Activated naive CD4-positive, alpha-beta T cell treated with anti-CD3 and anti-CD28 coated beads, Interleukin-2, amount 10 ng/mL, durations not matched to agents 7 days and 5 days (primary cell): ENCODE results near the gene RTBDN.
"Not testable (repeated sequence)": the region's sequence is repeated elsewhere in the genome, so short reads cannot be mapped to it uniquely, and the experiment has no call there.

Experiments
- CTCF ChIA-PET: fragments of 350-600 bp; sonication (Branson Sonifier 250); formaldehyde crosslinking; loops from one replicate; lab custom pipeline; 2021; ENCODE audit warnings: antibody characterized with exemption; lab: Charles Lee
- DNase-seq: peaks from one replicate; pipeline ENCODE4 v3.0.0-alpha.2; 2020
- H3K27ac Mint-ChIP-seq: one replicate; pipeline ENCODE4 v1.8.0; 2021; ENCODE audit warnings: mild to moderate bottlenecking, moderate library complexity, mixed read lengths
- H3K27me3 Mint-ChIP-seq: one replicate; pipeline ENCODE4 v1.8.0; 2021; ENCODE audit warnings: mild to moderate bottlenecking, mixed read lengths
- H3K36me3 Mint-ChIP-seq: one replicate; pipeline ENCODE4 v1.8.0; 2021; ENCODE audit warnings: mixed read lengths
- H3K4me1 Mint-ChIP-seq: one replicate; pipeline ENCODE4 v1.8.0; 2021; ENCODE audit warnings: mixed read lengths
- H3K4me3 Mint-ChIP-seq: one replicate; pipeline ENCODE4 v1.8.0; 2021; ENCODE audit warnings: mild to moderate bottlenecking, moderate library complexity, mixed read lengths
- H3K9me3 Mint-ChIP-seq: one replicate; pipeline ENCODE4 v1.8.0; 2021; ENCODE audit warnings: mixed read lengths

The RTBDN gene

DNA sequence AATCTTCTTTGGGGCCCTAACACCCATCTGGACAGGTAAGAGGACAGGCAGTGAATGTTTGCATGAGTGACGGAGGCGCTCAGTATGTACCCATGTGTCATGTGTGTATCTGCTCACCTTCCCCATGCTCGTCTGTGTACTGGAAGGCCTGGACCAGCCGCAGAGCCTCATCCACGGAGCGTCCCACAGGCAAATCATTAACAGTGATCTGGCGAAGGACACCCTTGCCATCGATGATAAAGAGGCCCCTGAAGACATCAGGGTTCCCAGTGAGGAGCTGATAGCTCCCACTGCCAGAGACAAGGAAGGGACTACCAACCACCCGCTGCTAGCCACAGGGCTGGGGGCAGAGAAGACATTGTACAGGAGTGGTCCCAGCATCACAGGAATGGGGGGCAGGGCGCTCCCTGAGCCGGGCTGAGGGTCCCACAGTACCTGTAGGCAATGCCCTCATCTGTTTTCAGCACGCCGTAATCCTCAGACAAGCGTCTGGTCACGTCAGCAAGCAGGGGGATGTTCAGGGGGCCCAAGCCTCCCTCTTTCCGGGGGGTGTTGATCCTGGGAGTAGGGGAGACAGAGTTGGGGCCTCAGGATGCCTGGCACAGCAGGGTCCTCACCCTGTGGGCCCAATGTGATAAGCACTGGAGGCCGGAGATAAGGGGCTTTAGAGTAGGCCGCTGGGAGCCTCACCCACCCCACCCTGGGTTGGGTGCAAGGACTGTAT, 34.5 kb downstream of the RTBDN start:
- CTCF ChIA-PET = interaction anchor here (0.7 to 14.0 kb wide), 5 partner anchors 11 to 48 kb away, joined by 3 to 706 read pairs (median 3); partner anchors contain the start of gene HOOK2
- peaks cover 4% of the 10 kb centered on the region for H3K27me3 Mint-ChIP-seq
- peaks cover 44% of the 10 kb centered on the region for H3K4me1 Mint-ChIP-seq
- H3K36me3 Mint-ChIP-seq = peaks cover 11% of the 10 kb centered on the region
- DNase-seq = no peak
- H3K27ac Mint-ChIP-seq = no peak overlapping the region
- no peaks in the 10 kb centered on the region for H3K9me3 Mint-ChIP-seq
- H3K4me3 Mint-ChIP-seq = peak overlapping the region; percentile 83

DNA sequence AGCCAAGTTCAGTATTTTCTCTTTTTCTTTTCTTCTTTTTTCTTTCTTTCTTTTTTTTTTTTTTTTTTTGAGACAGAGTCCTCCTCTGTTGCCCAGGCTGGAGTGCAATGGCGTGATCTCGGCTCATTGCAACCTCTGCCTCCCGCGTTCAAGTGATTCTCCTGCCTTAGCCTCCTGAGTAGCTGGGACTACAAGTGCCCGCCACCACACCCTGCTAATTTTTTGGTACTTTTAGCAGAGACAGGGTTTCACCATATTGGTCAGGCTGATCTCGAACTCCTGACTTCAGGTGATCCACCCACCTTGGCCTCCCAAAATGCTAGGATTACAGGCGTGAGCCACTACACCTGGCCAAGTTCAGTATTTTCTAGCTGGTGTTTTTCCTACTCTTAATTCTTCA, 36.8 kb downstream of the RTBDN start:
- CTCF ChIA-PET = interaction anchor here (3.9 to 14.0 kb wide), 2 partner anchors 28 to 50 kb away, joined by 24 to 706 read pairs; partner anchors contain the start of gene HOOK2
- peaks cover 52% of the 10 kb centered on the region for H3K4me1 Mint-ChIP-seq
- peaks cover 16% of the 10 kb centered on the region for H3K36me3 Mint-ChIP-seq
- H3K27ac Mint-ChIP-seq, H3K4me3 Mint-ChIP-seq, H3K27me3 Mint-ChIP-seq, H3K9me3 Mint-ChIP-seq, DNase-seq: not testable (repeated sequence)

DNA sequence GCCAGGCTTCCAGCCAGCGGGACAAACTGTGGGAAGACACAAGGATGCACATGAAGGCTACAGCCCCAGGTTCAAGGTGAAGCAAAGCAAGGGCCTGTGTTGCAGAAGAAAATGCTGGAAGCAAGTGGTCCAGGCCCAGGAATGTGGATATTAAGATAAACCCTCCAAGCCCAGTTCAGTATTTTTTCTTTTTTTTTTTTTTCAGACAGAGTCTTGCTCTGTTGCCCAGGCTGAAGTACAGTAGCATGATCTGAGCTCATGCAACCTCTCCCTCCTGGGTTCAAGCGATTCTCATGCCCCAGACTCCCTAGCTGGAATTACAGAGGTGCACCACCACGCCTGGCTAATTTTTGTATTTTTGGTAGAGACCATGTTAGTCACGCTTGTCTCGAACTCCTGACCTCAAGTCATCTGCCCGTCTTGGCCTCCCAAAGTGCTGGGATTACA, 37.2 kb downstream of the RTBDN start:
- no peaks in the 10 kb centered on the region for H3K9me3 Mint-ChIP-seq
- peaks cover 4% of the 10 kb centered on the region for H3K27me3 Mint-ChIP-seq
- no peak for DNase-seq
- peaks cover 19% of the 10 kb centered on the region for H3K36me3 Mint-ChIP-seq
- peak overlapping the region; percentile 37 for H3K27ac Mint-ChIP-seq
- H3K4me1 Mint-ChIP-seq = peaks cover 48% of the 10 kb centered on the region
- H3K4me3 Mint-ChIP-seq = no peak overlapping the region
- CTCF ChIA-PET = interaction anchor here (3.9 to 14.0 kb wide), 2 partner anchors 28 to 50 kb away, joined by 24 to 706 read pairs; partner anchors contain the start of gene HOOK2

DNA sequence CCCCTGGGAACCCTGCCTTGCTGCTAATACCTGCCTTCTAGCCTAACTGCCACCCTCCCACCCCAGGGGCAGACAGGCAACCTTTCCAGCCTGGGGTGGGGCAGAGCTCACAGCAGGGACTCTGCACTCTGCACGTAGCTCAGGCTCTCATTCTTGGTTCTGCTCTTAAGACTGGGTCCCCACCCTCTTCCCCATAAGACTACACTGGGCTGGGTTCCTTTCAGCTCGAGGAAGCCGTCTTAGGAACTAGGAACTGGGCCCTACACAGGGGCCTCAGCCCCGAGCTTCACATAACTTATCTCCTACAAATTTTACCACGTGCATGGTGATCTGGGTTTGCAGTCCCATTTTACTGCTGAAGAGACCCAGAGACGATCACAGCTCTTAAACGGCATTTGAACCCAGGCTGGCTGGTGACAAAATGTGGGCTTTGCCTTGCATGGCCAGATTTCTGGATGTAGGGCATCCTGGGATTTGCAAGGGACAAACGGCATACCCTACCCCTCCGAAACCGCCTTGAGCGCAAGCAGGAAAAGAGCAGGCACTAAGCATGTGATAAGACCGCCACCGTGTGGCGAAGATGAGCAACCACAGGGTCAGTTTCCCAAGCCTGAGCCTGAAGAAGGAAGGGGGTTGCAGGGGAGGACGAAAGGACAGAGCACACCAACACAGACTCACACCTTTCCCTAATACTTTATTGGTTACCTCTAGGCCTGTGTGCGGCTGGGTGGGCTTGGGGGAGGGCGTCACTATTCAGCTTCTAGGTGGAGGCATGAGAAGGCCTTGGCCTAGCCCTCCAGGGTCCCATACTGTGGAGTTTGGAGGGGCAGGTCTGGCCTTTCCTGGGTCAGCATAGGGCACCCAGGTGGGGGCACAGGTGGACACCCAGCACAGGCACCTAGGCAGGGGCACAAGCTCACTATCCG, 38.0 kb downstream of the RTBDN start:
- CTCF ChIA-PET = interaction anchor here (0.6 to 14.0 kb wide), 10 partner anchors 10 to 88 kb away, joined by 3 to 706 read pairs (median 4); partner anchors contain the start of genes HOOK2 and RNASEH2A
- Mint-ChIP-seq H3K27ac (peak overlapping the region; percentile 93), H3K36me3 (peaks cover 19% of the 10 kb centered on the region), H3K9me3 (no peaks in the 10 kb centered on the region), H3K4me3 (peak overlapping the region; percentile 59), H3K27me3 (peaks cover 4% of the 10 kb centered on the region), H3K4me1 (peaks cover 46% of the 10 kb centered on the region)
- DNase-seq = peak; percentile 83

DNA sequence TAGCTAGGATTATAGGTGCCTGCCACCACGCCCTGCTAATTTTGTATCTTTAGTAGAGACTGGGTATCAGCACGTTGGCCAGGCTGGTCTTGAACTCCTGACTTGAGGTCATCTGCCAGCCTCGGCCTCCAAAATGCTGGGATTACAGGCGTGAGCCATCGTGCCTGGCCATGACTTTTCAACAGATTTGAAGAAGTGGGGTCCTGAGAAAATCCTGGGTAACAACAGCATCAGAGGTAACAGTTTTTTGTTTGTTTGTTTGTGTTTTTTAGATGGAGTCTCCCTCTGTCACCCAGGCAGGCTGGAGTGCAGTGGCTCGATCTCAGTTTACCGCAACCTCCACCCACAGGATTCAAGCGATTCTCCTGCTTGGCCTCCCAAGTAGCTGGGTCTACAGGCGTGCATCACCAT, 39.4 kb downstream of the RTBDN start:
- H3K36me3 Mint-ChIP-seq = peaks cover 19% of the 10 kb centered on the region
- peaks cover 7% of the 10 kb centered on the region for H3K27me3 Mint-ChIP-seq
- H3K4me1 Mint-ChIP-seq = peaks cover 44% of the 10 kb centered on the region
- H3K4me3 Mint-ChIP-seq = peak overlapping the region; percentile 75
- no peaks in the 10 kb centered on the region for H3K9me3 Mint-ChIP-seq
- DNase-seq = no peak
- peak overlapping the region; percentile 93 for H3K27ac Mint-ChIP-seq
- CTCF ChIA-PET = interaction anchor here (0.7 to 14.0 kb wide), 6 partner anchors 9 to 80 kb away, joined by 3 to 706 read pairs (median 5); partner anchors contain the start of gene HOOK2

DNA sequence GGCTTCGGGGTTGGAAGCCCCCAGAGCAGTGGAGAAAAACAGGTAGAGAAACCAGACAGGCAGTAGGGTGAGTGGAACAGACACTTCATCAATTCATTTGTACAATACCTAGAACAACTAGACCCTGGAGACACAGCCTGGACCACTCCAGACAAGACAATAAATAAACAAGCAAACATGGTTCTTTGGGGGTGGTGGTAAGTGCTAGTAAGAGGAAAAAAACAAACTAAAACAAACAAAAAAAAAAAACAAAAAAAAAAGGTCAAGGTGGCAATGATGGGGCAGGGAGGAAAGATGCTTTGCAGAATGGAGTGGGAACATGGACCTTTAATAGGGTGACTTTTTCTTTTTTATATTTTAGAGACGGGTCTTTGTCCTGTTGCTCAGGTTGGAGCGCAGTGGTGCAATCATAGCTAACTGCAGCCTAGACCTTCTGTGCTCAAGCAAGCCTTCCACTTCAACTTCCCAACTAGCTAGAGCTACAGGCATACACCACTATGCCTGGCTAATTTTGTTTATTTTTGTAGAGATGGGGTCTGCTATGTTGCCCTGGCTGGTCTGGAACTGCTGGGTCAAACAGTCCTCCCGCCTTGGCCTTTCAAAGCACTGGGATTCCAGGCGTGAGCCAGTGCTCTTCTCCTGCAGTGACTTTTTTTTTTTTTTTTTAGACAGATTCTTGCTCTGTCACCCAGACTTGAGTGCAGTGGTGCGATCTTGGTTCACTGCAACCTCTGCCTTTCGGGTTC, 40.0 kb downstream of the RTBDN start:
- Mint-ChIP-seq H3K36me3 (peaks cover 16% of the 10 kb centered on the region), H3K9me3 (no peaks in the 10 kb centered on the region), H3K27ac (peak overlapping the region; percentile 93), H3K4me1 (peaks cover 39% of the 10 kb centered on the region), H3K4me3 (peak overlapping the region; percentile 75), H3K27me3 (peaks cover 7% of the 10 kb centered on the region)
- no peak for DNase-seq
- CTCF ChIA-PET = interaction anchor here (0.8 to 14.0 kb wide), 3 partner anchors 25 to 77 kb away, joined by 3 to 706 read pairs (median 24); partner anchors contain the start of gene HOOK2

DNA sequence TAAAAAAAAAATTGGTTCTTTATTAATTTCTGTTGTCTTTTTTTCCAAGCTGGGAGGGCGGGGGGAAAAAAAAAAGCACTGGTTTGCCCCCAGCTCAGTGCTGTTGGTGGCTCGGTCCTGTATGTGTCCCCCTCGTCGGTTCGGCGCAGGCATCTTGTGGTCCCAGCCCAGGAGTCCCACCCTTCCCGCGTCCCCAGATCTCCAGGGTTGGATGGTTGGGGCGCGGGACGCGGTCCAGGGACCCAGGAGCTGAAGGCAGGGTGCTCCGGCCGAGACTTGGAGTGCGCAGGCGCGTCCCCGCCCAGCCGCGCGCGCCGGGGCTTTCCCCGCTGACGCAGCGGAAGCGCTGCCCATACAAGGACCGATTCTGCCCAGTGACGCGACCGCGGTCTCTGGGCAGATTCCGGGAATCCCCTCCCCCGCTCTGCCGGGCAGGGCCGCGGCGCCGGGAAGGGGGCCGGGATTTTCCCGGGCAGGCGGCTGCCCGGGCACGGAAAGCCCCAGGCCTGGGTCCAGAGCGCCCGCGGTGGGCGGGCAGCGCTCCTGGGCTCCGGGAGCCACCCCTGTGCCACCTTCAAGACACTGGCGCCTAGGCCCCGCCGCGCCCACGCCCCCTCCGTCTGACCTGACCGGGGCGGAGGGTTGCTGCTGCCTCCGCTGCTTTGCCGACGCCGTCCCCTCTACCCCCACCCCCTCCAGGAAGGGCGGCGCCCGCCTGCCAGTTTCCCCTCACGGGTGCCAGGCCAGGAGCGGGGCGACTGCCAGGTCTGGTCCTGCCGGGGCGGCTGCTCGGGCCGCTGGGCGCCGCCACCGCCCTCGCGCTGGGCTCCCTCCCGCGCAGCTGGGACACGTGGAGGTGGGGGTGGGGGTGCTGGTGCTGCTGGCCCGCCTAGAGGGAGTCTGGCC, 40.8 kb downstream of the RTBDN start:
- H3K36me3 Mint-ChIP-seq = peaks cover 13% of the 10 kb centered on the region
- H3K4me3 Mint-ChIP-seq = peak overlapping the region; percentile 92
- peak; percentile 92 for DNase-seq
- H3K27ac Mint-ChIP-seq = peak overlapping the region; percentile 99
- H3K9me3 Mint-ChIP-seq = no peaks in the 10 kb centered on the region
- CTCF ChIA-PET = interaction anchor here (0.6 to 14.0 kb wide), 4 partner anchors 24 to 126 kb away, joined by 3 to 706 read pairs (median 3); partner anchors contain the start of gene HOOK2
- peaks cover 45% of the 10 kb centered on the region for H3K4me1 Mint-ChIP-seq
- peaks cover 7% of the 10 kb centered on the region for H3K27me3 Mint-ChIP-seq

DNA sequence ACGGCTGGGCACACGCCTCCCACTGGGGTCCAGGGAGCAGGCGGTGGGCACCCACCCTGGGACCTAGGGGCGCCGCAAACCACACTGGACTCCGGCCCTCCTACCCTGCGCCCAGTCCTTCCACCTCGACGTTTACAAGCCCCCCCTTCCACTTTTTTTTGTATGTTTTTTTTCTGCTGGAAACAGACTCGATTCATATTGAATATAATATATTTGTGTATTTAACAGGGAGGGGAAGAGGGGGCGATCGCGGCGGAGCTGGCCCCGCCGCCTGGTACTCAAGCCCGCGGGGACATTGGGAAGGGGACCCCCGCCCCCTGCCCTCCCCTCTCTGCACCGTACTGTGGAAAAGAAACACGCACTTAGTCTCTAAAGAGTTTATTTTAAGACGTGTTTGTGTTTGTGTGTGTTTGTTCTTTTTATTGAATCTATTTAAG, 41.5 kb downstream of the RTBDN start:
- CTCF ChIA-PET = interaction anchor here (0.6 to 14.0 kb wide), 3 partner anchors 24 to 125 kb away, joined by 3 to 706 read pairs (median 3); partner anchors contain the start of gene HOOK2
- Mint-ChIP-seq H3K4me3 (peak overlapping the region; percentile 92), H3K27ac (peak overlapping the region; percentile 99), H3K27me3 (peaks cover 7% of the 10 kb centered on the region), H3K4me1 (peaks cover 49% of the 10 kb centered on the region), H3K9me3 (no peaks in the 10 kb centered on the region), H3K36me3 (peaks cover 13% of the 10 kb centered on the region)
- no peak for DNase-seq

DNA sequence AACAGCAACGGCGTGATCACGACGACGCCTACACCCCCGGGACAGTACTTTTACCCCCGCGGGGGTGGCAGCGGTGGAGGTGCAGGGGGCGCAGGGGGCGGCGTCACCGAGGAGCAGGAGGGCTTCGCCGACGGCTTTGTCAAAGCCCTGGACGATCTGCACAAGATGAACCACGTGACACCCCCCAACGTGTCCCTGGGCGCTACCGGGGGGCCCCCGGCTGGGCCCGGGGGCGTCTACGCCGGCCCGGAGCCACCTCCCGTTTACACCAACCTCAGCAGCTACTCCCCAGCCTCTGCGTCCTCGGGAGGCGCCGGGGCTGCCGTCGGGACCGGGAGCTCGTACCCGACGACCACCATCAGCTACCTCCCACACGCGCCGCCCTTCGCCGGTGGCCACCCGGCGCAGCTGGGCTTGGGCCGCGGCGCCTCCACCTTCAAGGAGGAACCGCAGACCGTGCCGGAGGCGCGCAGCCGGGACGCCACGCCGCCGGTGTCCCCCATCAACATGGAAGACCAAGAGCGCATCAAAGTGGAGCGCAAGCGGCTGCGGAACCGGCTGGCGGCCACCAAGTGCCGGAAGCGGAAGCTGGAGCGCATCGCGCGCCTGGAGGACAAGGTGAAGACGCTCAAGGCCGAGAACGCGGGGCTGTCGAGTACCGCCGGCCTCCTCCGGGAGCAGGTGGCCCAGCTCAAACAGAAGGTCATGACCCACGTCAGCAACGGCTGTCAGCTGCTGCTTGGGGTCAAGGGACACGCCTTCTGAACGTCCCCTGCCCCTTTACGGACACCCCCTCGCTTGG, 42.1 kb downstream of the RTBDN start:
- CTCF ChIA-PET = interaction anchor here (0.5 to 14.0 kb wide), 2 partner anchors 23 to 56 kb away, joined by 3 to 706 read pairs; partner anchors contain the start of gene HOOK2
- peaks cover 13% of the 10 kb centered on the region for H3K36me3 Mint-ChIP-seq
- H3K27ac Mint-ChIP-seq = peak overlapping the region; percentile 99
- DNase-seq = peak; percentile 89
- H3K9me3 Mint-ChIP-seq = no peaks in the 10 kb centered on the region
- peaks cover 49% of the 10 kb centered on the region for H3K4me1 Mint-ChIP-seq
- peaks cover 7% of the 10 kb centered on the region for H3K27me3 Mint-ChIP-seq
- H3K4me3 Mint-ChIP-seq = peak overlapping the region; percentile 92

DNA sequence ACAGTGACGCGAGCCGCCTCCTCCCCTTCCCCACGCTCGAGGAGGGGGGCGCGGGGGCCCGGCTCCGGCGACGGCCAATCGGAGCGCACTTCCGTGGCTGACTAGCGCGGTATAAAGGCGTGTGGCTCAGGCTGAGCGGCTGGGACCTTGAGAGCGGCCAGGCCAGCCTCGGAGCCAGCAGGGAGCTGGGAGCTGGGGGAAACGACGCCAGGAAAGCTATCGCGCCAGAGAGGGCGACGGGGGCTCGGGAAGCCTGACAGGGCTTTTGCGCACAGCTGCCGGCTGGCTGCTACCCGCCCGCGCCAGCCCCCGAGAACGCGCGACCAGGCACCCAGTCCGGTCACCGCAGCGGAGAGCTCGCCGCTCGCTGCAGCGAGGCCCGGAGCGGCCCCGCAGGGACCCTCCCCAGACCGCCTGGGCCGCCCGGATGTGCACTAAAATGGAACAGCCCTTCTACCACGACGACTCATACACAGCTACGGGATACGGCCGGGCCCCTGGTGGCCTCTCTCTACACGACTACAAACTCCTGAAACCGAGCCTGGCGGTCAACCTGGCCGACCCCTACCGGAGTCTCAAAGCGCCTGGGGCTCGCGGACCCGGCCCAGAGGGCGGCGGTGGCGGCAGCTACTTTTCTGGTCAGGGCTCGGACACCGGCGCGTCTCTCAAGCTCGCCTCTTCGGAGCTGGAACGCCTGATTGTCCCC, 42.9 kb downstream of the RTBDN start, which contains the start of gene JUNB:
TSS of gene JUNB (plus strand) at position 142 of the 706 bp plus-strand sequence. CDS start at position 428, 286 bp downstream.
- peak; percentile 96 for DNase-seq
- CTCF ChIA-PET = interaction anchor here (0.5 to 14.0 kb wide), 3 partner anchors 22 to 58 kb away, joined by 3 to 706 read pairs (median 4); partner anchors contain the start of genes HOOK2 and TRIR
- Mint-ChIP-seq H3K36me3 (peaks cover 10% of the 10 kb centered on the region), H3K27me3 (peaks cover 7% of the 10 kb centered on the region), H3K27ac (peak within 1 kb of the TSS; percentile 99), H3K9me3 (no peaks in the 10 kb centered on the region), H3K4me1 (peaks cover 45% of the 10 kb centered on the region), H3K4me3 (peak within 1 kb of the TSS; percentile 92)
